Breast epithelium (tissue), 3 donors: ENCODE results near the gene CYP4F12.

Experiments used
- POLR2A ChIP-seq: fragments of 450-650 bp; IDR thresholded peaks from one replicate; pipeline ENCODE4 v1.6.1; 2016; ENCODE audit warnings: antibody characterized with exemption, mild to moderate bottlenecking, moderate library complexity
- POLR2AphosphoS5 ChIP-seq, 3 donors: sonication (generic); formaldehyde crosslinking; IDR thresholded peaks; one replicate each; pipeline ENCODE4 v1.6.1; 2017; ENCODE audit warnings: antibody characterized with exemption in 3 of 3

DNA sequence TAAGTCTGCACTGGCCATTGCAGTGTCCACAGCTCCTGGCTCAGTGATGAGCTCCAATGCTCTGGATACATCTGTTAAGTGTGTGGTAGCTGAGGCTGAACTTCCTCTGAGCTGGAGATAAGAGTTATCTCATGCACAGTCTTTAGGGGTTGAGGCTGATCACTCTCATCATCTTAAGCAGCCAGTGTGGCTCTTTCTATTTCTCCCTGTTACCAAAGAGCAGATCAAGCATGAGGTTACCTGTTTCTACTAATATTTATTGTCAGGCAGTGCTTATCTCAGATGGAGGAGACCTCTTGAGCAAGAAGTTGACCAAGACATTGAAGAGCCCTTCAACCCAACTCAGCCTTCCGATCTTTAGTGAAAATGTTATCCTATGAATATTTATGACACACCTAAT lies 48.4 kb downstream of the CYP4F12 start:
- TF ChIP-seq POLR2AphosphoS5 (IDR thresholded peaks at IDR 0.05): no peak
- no peak for TF ChIP-seq POLR2A
